Measurements from ENCODE around the gene PC. TPM values are rescaled to one million over a fixed set of nuclear protein-coding genes. Genes with fewer than 3 reads are reported as not detected.

Gene PC
- total and polyA plus RNA-seq, 11 donors, result 2.6 to 22.4 (median 13.1) TPM

DNA sequence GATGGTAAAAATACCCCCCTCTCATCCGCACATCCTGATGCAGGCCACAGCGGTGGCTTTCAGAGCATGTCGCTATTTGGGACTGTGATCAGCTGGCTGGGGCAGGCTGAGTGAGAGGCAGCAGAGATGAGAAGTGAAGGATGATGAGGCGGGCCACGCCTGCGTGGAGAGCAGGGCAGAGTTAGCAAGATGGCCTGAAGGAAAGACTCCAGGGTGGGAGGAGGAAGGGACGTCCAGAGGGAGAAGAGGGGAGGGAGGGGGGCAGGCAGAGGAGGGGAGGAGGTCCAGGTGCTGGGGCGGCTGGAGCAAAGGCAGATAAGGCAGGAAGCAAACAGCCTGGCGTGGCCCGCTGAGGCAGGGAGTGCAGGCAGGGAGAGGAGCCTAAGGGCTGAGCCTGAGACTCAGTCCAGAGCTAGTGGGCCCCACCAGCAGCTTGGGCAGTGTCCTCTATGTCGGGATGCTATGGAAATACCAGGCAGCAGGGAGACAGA is 72.2 kb downstream of the PC start:
- DNase-seq, result peak in 1 of 5 donors; percentile 61
- ATAC-seq, result no peak

DNA sequence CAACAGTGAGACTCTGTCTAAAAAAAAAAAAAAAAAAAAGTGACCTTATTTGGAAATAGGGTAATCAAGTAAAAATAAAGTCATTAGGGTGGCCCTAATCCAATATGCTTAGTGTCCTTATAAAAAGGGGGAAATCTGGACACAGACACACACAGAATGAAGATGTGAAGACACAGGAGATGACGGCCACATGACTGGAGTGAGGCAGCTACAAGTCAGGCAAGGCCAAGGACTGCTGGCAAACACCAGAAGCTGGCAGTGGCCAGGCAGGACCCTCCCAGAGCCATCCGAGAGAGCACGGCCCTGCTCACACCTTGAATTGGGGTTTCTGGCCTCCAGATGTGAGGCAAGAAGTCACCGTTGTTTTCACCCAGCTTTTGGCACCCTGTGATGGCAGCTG is 72.7 kb downstream of the PC start:
- Histone ChIP-seq H3K36me3 (no peaks in the 10 kb centered on the region), H3K27me3 (no peaks in the 10 kb centered on the region), H3K4me1 (peaks cover 0 to 15% (median 0%) of the 10 kb centered on the region in 12 donors), H3K27ac (no peak overlapping the region), H3K9me3 (no peaks in the 10 kb centered on the region), H3K4me3 (no peak overlapping the region)
- TF ChIP-seq, protein P1, sequence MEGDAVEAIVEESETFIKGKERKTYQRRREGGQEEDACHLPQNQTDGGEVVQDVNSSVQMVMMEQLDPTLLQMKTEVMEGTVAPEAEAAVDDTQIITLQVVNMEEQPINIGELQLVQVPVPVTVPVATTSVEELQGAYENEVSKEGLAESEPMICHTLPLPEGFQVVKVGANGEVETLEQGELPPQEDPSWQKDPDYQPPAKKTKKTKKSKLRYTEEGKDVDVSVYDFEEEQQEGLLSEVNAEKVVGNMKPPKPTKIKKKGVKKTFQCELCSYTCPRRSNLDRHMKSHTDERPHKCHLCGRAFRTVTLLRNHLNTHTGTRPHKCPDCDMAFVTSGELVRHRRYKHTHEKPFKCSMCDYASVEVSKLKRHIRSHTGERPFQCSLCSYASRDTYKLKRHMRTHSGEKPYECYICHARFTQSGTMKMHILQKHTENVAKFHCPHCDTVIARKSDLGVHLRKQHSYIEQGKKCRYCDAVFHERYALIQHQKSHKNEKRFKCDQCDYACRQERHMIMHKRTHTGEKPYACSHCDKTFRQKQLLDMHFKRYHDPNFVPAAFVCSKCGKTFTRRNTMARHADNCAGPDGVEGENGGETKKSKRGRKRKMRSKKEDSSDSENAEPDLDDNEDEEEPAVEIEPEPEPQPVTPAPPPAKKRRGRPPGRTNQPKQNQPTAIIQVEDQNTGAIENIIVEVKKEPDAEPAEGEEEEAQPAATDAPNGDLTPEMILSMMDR (IDR thresholded peaks at IDR 0.05), result no peak
- no peak for TF ChIP-seq POLR2A (IDR thresholded peaks at IDR 0.05)
- DNase-seq, result no peak
- intact Hi-C loops (cut with DNase I), result no loop called here
- WGBS, 4 donors, result 79 to 90% (median 88%) methylated on average over 4 of the region's 4 CpGs
- ATAC-seq, result no peak

More for the DNA sequence above, 72.2 kb downstream of the PC start:
- 70 to 80% (median 74%) methylated on average over 11 of the region's 11 CpGs for WGBS, 4 donors
- intact Hi-C loops (cut with DNase I), result no loop called here
- H3K36me3 ChIP-seq, result no peaks in the 10 kb centered on the region
- peaks cover 0 to 10% (median 0%) of the 10 kb centered on the region in 12 donors for H3K4me1 ChIP-seq
- H3K4me3 ChIP-seq, result no peak overlapping the region
- no peaks in the 10 kb centered on the region for H3K9me3 ChIP-seq
- no peak for TF ChIP-seq POLR2A (IDR thresholded peaks at IDR 0.05)
- TF ChIP-seq, protein P1 (IDR thresholded peaks at IDR 0.05), result no peak
- no peak overlapping the region for H3K27ac ChIP-seq
- no peaks in the 10 kb centered on the region for H3K27me3 ChIP-seq

DNA sequence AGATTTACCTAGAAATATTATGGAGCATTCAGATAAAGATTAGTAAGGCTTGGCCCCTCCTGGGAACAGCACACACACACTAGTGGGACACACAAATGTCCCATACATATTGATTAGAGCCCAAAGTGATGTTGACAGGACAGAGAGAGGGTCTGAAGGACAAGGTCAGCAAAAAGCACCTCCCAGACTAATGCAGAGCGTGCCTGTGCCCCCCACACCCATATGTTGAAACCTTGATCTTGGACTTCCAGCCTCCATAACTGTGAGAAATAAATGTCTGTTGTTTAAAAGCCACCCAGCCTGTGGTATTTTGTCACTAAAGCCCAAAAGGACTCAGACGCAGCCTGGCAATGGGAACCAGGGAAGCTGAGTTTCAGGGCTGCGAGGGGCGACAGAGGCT is 73.7 kb downstream of the PC start:
- peaks cover 0 to 20% (median 2%) of the 10 kb centered on the region in 12 donors for H3K4me1 ChIP-seq
- H3K27me3 ChIP-seq, result no peaks in the 10 kb centered on the region
- no peaks in the 10 kb centered on the region for H3K36me3 ChIP-seq
- 93 to 98% (median 96%) methylated on average over 4 of the region's 4 CpGs for WGBS, 4 donors
- intact Hi-C loops (cut with DNase I), result loop anchor here in 3 of 10 donors (5.0 kb wide), 2 partner anchors 187 to 192 kb away; no protein-coding TSS in a partner anchor
- DNase-seq (no peak), ATAC-seq (no peak)
- no peaks in the 10 kb centered on the region for H3K9me3 ChIP-seq
- H3K4me3 ChIP-seq, result no peak overlapping the region
- no peak overlapping the region for H3K27ac ChIP-seq
- TF ChIP-seq POLR2A (IDR thresholded peaks at IDR 0.05), result no peak
- TF ChIP-seq, protein P1 (IDR thresholded peaks at IDR 0.05), result no peak

DNA sequence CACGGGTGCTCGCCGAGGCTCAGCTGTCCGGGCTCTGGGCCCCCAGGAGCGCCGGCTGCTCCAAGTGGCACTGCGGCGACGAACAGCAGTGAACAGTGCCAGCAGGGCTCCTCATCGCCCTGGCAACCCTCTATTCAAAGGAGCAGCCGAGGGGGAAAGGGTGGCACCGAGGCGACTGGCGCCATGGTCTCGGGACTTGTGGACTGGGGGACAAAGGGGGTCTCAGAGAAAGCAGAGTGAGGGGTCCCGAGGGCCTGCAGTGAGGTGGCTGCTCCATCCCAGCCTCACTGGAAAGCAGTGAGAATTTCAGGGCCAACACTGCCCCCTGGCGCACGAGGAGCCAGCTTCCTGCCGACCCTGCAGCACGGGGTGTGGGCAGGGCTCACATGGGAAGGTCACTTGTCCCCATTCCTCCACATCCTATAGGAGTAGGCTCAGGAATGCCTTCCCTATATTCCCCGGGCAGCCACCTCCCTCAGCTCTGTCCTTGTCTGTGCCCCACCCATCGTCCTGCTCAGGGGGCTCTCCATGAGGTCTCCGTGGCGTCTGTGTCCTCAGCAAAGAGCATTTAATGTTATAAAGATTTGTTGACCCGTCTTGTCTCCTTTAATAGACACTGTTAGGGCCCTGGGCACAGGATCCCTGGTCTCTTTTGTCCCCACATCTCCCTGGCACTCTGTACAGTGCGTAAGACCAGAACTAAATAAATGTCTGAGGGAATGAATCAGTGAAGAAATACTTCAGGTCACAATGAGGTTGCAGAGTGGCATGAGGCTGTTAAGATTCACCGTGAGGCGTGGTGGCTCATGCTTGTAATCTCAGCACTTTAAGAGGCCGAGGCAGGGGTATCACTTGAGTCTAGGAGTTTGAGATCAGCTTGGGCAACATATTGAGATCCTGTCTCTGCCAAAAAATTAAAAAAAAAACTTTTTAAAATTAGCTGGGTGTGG is 74.9 kb downstream of the PC start:
- DNase-seq (peak in 2 of 5 donors; percentile 64 to 81), ATAC-seq (peak; percentile 14 to 61 (median 44))
- H3K9me3 ChIP-seq, result no peaks in the 10 kb centered on the region
- WGBS, 4 donors, result 52 to 62% (median 53%) methylated on average over 28 to 29 of the region's 29 CpGs
- no peak for TF ChIP-seq POLR2A (IDR thresholded peaks at IDR 0.05)
- TF ChIP-seq, protein P1 (IDR thresholded peaks at IDR 0.05), result peak; percentile 32 to 63 (median 50)
- peaks cover 0 to 26% (median 2%) of the 10 kb centered on the region in 12 donors for H3K4me1 ChIP-seq
- intact Hi-C loops (cut with DNase I), result loop anchor here in 3 of 10 donors (5.0 kb wide), 2 partner anchors 186 to 191 kb away; no protein-coding TSS in a partner anchor
- H3K27ac ChIP-seq, result no peak overlapping the region
- H3K4me3 ChIP-seq, result no peak overlapping the region
- no peaks in the 10 kb centered on the region for H3K27me3 ChIP-seq
- no peaks in the 10 kb centered on the region for H3K36me3 ChIP-seq

All from heart left ventricle (tissue), 16 donors.